Measurements from ENCODE around the gene BMP5. TPM values are rescaled to one million over a fixed set of nuclear protein-coding genes. Genes with fewer than 3 reads are reported as not detected.

The BMP5 gene
- total RNA-seq, 1 donor from 2014 or later = 13.3 TPM

DNA sequence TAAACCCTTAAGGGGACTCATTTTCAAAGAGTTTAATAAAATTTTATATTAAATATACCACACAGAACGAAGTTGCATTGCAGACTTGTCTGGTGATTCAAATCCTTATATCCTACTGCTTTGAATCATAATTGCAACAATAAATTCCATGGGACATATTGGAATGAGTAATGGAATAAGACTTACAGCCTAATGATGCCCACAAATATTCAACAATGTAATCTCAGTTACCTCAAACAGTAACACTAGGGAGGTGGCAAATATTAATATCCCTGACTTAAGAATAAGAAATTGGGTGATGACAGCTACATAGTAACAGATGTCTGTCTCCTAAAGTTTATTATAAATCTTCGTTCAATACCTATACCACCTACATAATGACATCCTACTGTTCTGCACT lies 52.6 kb downstream of the BMP5 start:
- ATAC-seq = no peak
- intact Hi-C loops (cut with DNase I) = no loop called here
- Histone ChIP-seq H3K9me3 (no peaks in the 10 kb centered on the region), H3K36me3 (no peaks in the 10 kb centered on the region), H3K4me3 (no peak overlapping the region), H3K4me1 (no peaks in the 10 kb centered on the region), H3K27ac (no peak overlapping the region), H3K27me3 (ENCODE audit: low read depth) (no peaks in the 10 kb centered on the region)
- TF ChIP-seq, protein P1, sequence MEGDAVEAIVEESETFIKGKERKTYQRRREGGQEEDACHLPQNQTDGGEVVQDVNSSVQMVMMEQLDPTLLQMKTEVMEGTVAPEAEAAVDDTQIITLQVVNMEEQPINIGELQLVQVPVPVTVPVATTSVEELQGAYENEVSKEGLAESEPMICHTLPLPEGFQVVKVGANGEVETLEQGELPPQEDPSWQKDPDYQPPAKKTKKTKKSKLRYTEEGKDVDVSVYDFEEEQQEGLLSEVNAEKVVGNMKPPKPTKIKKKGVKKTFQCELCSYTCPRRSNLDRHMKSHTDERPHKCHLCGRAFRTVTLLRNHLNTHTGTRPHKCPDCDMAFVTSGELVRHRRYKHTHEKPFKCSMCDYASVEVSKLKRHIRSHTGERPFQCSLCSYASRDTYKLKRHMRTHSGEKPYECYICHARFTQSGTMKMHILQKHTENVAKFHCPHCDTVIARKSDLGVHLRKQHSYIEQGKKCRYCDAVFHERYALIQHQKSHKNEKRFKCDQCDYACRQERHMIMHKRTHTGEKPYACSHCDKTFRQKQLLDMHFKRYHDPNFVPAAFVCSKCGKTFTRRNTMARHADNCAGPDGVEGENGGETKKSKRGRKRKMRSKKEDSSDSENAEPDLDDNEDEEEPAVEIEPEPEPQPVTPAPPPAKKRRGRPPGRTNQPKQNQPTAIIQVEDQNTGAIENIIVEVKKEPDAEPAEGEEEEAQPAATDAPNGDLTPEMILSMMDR (IDR thresholded peaks at IDR 0.05) = no peak
- no peak for DNase-seq

DNA sequence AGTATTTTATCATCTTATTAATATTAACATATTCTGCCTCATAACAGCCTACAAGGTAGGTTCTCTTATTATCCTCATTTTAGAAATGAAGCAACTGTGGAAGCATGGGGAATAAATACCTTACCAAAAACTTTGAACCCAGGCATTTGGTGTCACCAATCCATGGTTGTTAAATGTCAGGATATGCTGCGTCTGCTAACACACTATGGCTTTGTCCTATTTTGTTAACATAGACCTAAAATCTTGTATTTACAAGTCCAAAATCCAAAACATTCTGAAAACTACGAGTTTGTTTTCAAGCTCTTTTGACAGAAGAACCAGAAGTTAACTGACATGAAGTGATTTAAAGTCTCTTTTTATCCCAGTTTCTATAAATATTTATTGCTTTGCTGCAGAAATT lies 53.4 kb downstream of the BMP5 start:
- TF ChIP-seq, protein P1 (IDR thresholded peaks at IDR 0.05) = no peak
- Histone ChIP-seq H3K36me3 (no peaks in the 10 kb centered on the region), H3K4me3 (no peak overlapping the region), H3K27me3 (ENCODE audit: low read depth) (no peaks in the 10 kb centered on the region), H3K27ac (no peak overlapping the region), H3K9me3 (no peaks in the 10 kb centered on the region), H3K4me1 (no peaks in the 10 kb centered on the region)
- ATAC-seq (no peak), DNase-seq (no peak)
- intact Hi-C loops (cut with DNase I) = no loop called here

DNA sequence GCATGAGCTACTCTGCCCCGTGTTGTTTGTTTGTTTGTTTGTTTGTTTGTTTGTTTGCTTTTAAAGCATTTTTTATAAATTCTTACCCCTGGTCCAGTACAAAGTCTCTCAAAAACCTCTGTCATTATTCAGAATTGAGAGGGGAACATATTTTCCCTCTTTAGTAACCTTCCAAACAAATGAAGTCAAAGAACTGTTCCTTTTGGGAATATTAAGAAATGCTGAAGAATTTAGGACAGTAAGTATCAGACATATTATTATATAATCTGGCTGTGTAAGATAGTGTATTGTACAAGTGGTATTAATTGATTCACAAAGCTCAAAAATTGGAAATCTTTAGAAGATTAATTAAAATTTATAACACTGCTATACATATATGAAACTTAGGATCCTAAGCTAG lies 54.7 kb downstream of the BMP5 start:
- no peak overlapping the region for H3K4me3 ChIP-seq
- no peaks in the 10 kb centered on the region for H3K27me3 ChIP-seq (ENCODE audit: low read depth)
- no peak for DNase-seq
- intact Hi-C loops (cut with DNase I) = no loop called here
- H3K36me3 ChIP-seq = no peaks in the 10 kb centered on the region
- H3K27ac ChIP-seq = no peak overlapping the region
- no peaks in the 10 kb centered on the region for H3K4me1 ChIP-seq
- TF ChIP-seq, protein P1 (IDR thresholded peaks at IDR 0.05) = no peak
- ATAC-seq = no peak
- no peaks in the 10 kb centered on the region for H3K9me3 ChIP-seq

DNA sequence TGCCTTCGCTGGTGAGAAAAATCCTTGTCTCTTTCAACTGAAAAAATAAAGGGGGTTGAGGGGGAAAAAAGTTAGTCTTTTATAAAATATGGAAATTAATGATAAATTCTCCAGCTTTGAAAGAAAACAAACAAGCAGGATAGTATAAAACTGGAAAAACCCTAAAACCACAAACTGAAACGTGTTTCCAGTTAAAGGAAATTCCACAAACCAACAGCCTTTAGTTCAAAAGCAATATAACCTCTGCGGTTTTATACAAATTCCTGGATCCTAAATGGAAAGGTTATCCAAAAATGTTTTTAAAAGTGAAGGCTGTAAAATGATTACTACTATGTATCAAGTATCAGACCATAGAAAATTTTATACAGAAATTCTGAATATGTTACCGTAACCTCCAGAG lies 55.6 kb downstream of the BMP5 start:
- no peaks in the 10 kb centered on the region for H3K4me1 ChIP-seq
- no peak for ATAC-seq
- intact Hi-C loops (cut with DNase I) = no loop called here

DNA sequence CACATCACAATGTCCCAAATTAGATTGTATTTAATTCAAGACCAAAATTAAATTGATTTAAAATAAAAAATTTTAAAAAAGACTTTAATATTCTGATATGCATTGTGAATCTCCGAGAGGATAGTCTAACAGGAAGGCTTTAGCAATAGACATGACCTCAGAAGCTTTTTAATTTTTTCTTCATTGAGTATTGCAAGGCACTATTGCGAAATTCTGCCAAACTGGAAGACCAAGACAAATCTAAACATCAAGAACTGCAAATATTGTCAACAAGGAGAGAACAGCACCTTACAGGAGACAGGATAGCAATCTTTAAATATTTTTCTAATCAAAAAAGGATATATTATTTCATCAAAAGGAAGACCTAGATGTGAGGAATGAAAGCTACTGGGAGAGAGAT lies 56.9 kb downstream of the BMP5 start:
- Histone ChIP-seq H3K4me1 (no peaks in the 10 kb centered on the region), H3K36me3 (no peaks in the 10 kb centered on the region), H3K4me3 (no peak overlapping the region), H3K27me3 (ENCODE audit: low read depth) (no peaks in the 10 kb centered on the region), H3K9me3 (no peaks in the 10 kb centered on the region), H3K27ac (no peak overlapping the region)
- intact Hi-C loops (cut with DNase I) = no loop called here
- TF ChIP-seq, protein P1 (IDR thresholded peaks at IDR 0.05) = no peak
- DNase-seq (no peak), ATAC-seq (no peak)

More for the DNA sequence above, 55.6 kb downstream of the BMP5 start:
- TF ChIP-seq, protein P1 (IDR thresholded peaks at IDR 0.05) = no peak
- H3K36me3 ChIP-seq = no peaks in the 10 kb centered on the region
- H3K27ac ChIP-seq = no peak overlapping the region
- no peaks in the 10 kb centered on the region for H3K27me3 ChIP-seq (ENCODE audit: low read depth)
- DNase-seq = no peak
- no peaks in the 10 kb centered on the region for H3K9me3 ChIP-seq
- H3K4me3 ChIP-seq = no peak overlapping the region

DNA sequence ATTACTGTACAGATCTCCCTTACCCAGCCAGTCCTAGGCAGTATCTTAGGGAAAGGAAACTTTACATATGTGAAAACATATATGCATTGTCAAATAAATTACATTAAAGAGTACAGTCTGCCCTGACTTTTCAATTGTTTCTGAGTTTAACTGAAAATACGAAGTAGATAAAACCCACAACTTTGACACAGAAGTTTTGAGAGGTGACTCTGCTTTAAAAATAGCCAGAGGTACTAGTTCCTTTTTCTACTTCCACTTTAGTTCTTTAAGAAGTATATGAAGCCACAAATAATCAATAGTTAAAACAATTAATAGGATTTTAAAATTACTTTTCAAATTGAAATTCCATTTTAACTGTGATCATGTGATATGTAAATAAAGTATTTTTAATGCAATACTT lies 62.9 kb downstream of the BMP5 start:
- no peak for ATAC-seq

More for the DNA sequence above, 62.9 kb downstream of the BMP5 start:
- H3K4me1 ChIP-seq = no peaks in the 10 kb centered on the region
- no peak overlapping the region for H3K4me3 ChIP-seq
- intact Hi-C loops (cut with DNase I) = no loop called here
- no peak for DNase-seq
- no peaks in the 10 kb centered on the region for H3K36me3 ChIP-seq
- no peaks in the 10 kb centered on the region for H3K9me3 ChIP-seq
- no peaks in the 10 kb centered on the region for H3K27me3 ChIP-seq (ENCODE audit: low read depth)
- TF ChIP-seq, protein P1 (IDR thresholded peaks at IDR 0.05) = no peak
- H3K27ac ChIP-seq = no peak overlapping the region

All from lower lobe of right lung (tissue), 2 donors.